ENCODE data around the gene KCNG2. TPM values are rescaled to one million over a fixed set of nuclear protein-coding genes. Genes with fewer than 3 reads are reported as not detected.

Gene KCNG2
- polyA plus RNA-seq, 1 donor from 2014 or later = not detected

DNA sequence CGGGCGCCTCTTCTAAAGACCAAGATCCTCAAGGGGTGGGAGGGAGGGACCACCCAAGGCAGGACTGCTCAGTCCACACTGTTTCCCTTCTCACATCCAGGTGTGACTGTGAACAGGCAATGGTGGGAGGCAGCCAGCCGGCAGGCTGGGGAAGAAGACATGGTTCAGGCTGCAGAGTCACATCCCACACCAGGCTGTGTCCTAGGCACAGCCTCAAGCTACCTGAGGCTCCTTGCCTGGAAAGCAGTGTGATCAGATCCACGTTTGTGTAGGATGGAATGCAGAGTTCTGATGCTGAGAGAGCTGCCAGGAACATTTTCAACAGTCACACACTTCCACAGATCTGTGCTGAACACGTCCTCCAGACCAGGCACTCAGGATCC lies 137.4 kb downstream of the KCNG2 start:
- Histone ChIP-seq H3F3A (ENCODE audit: insufficient read depth, low read length, poor library complexity, severe bottlenecking) (no peaks in the 10 kb centered on the region), H3K9ac (ENCODE audit: low read length) (no peak overlapping the region), H3K27ac (ENCODE audit: low read length) (no peak overlapping the region), H3K9me3 (ENCODE audit: low read length) (peaks cover 23% of the 10 kb centered on the region), H4K20me1 (ENCODE audit: insufficient read depth) (no peaks in the 10 kb centered on the region), H3K36me3 (ENCODE audit: insufficient read depth, low read length) (peaks cover 25% of the 10 kb centered on the region), H3K4me3 (ENCODE audit: low read length) (no peak overlapping the region), H3K4me2 (ENCODE audit: low read length) (no peak overlapping the region), H2AFZ (ENCODE audit: low read depth, low read length) (no peak overlapping the region), H3K9me2 (ENCODE audit: insufficient read depth, low read length) (no peaks in the 10 kb centered on the region), H3K79me2 (replicated peaks; ENCODE audit: insufficient read depth, low read length) (peaks cover 23% of the 10 kb centered on the region), H3K27me3 (ENCODE audit: insufficient read depth, low read depth, low read length) (no peaks in the 10 kb centered on the region)
- TF ChIP-seq, protein P1, sequence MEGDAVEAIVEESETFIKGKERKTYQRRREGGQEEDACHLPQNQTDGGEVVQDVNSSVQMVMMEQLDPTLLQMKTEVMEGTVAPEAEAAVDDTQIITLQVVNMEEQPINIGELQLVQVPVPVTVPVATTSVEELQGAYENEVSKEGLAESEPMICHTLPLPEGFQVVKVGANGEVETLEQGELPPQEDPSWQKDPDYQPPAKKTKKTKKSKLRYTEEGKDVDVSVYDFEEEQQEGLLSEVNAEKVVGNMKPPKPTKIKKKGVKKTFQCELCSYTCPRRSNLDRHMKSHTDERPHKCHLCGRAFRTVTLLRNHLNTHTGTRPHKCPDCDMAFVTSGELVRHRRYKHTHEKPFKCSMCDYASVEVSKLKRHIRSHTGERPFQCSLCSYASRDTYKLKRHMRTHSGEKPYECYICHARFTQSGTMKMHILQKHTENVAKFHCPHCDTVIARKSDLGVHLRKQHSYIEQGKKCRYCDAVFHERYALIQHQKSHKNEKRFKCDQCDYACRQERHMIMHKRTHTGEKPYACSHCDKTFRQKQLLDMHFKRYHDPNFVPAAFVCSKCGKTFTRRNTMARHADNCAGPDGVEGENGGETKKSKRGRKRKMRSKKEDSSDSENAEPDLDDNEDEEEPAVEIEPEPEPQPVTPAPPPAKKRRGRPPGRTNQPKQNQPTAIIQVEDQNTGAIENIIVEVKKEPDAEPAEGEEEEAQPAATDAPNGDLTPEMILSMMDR (IDR thresholded peaks at IDR 0.05; ENCODE audit: poor library complexity, severe bottlenecking) = no peak
- TF ChIP-seq SMC3 (conservative IDR thresholded peaks at IDR 0.05; ENCODE audit: poor library complexity) = no peak

DNA sequence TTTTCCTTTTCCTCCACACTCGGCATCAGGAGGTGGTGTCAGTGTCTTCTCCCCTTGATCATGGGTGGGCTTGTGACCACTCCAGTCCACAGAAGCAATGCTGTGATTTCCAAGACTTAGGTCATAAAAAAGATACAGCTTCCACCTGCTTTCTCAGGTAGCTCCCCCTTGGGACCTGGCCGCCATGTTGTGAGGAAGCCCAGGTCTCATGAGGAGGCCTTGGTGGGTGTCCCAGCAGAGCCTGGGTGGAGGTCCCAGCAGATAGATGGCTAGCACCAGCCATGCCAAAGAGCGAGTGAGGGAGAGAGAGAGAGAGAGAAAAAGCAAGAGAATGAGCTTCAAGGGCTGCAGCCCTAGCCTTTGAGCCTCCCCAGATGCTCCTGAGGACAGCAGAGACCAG lies 137.8 kb downstream of the KCNG2 start:
- Histone ChIP-seq H3K9ac (ENCODE audit: low read length) (no peak overlapping the region), H3K4me2 (ENCODE audit: low read length) (no peak overlapping the region), H3K27me3 (ENCODE audit: insufficient read depth, low read depth, low read length) (no peaks in the 10 kb centered on the region), H3K27ac (ENCODE audit: low read length) (no peak overlapping the region), H2AFZ (ENCODE audit: low read depth, low read length) (no peak overlapping the region), H3K79me2 (replicated peaks; ENCODE audit: insufficient read depth, low read length) (peaks cover 23% of the 10 kb centered on the region), H3K4me3 (ENCODE audit: low read length) (no peak overlapping the region), H3K9me3 (ENCODE audit: low read length) (peaks cover 23% of the 10 kb centered on the region), H3K36me3 (ENCODE audit: insufficient read depth, low read length) (peaks cover 23% of the 10 kb centered on the region), H3K9me2 (ENCODE audit: insufficient read depth, low read length) (no peaks in the 10 kb centered on the region), H3F3A (ENCODE audit: insufficient read depth, low read length, poor library complexity, severe bottlenecking) (no peaks in the 10 kb centered on the region), H4K20me1 (ENCODE audit: insufficient read depth) (no peaks in the 10 kb centered on the region)
- TF ChIP-seq SMC3 (conservative IDR thresholded peaks at IDR 0.05; ENCODE audit: poor library complexity) (no peak), MXI1 (conservative IDR thresholded peaks at IDR 0.05; ENCODE audit: poor library complexity, severe bottlenecking) (no peak), EZH2 (IDR thresholded peaks at IDR 0.05; ENCODE audit: borderline replicate concordance, insufficient read depth, low read length, poor library complexity, severe bottlenecking) (no peak), EP300 (conservative IDR thresholded peaks at IDR 0.05; ENCODE audit: poor library complexity, severe bottlenecking) (no peak), TAF1 (IDR thresholded peaks at IDR 0.05; ENCODE audit: low read depth) (no peak), RAD21 (conservative IDR thresholded peaks at IDR 0.05) (no peak), POLR2AphosphoS5 (IDR thresholded peaks at IDR 0.05) (no peak)
- TF ChIP-seq, protein P1 (IDR thresholded peaks at IDR 0.05; ENCODE audit: poor library complexity, severe bottlenecking) = no peak
- TF ChIP-seq, protein P2, sequence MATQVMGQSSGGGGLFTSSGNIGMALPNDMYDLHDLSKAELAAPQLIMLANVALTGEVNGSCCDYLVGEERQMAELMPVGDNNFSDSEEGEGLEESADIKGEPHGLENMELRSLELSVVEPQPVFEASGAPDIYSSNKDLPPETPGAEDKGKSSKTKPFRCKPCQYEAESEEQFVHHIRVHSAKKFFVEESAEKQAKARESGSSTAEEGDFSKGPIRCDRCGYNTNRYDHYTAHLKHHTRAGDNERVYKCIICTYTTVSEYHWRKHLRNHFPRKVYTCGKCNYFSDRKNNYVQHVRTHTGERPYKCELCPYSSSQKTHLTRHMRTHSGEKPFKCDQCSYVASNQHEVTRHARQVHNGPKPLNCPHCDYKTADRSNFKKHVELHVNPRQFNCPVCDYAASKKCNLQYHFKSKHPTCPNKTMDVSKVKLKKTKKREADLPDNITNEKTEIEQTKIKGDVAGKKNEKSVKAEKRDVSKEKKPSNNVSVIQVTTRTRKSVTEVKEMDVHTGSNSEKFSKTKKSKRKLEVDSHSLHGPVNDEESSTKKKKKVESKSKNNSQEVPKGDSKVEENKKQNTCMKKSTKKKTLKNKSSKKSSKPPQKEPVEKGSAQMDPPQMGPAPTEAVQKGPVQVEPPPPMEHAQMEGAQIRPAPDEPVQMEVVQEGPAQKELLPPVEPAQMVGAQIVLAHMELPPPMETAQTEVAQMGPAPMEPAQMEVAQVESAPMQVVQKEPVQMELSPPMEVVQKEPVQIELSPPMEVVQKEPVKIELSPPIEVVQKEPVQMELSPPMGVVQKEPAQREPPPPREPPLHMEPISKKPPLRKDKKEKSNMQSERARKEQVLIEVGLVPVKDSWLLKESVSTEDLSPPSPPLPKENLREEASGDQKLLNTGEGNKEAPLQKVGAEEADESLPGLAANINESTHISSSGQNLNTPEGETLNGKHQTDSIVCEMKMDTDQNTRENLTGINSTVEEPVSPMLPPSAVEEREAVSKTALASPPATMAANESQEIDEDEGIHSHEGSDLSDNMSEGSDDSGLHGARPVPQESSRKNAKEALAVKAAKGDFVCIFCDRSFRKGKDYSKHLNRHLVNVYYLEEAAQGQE (IDR thresholded peaks at IDR 0.05; ENCODE audit: borderline replicate concordance) = no peak
